HCT116 (cell line): Measurements from ENCODE around the gene TRH. TPM values are rescaled to one million over a fixed set of nuclear protein-coding genes. Genes with fewer than 3 reads are reported as not detected.

Experiments used
- ATAC-seq: fragments of 200-7000 bp; cut with Tn5 transposase; 2 replicates; pipeline ENCODE4 v1.9.1; 2020; ENCODE audit warnings: mild to moderate bottlenecking, moderate library complexity
- BruUV-seq: library from RNA; stranded (reverse); fragments of 400-500 nt; replicated peaks from 2 replicates; lab custom pipeline; 2021; lab: Mats Ljungman, UMichigan
- CTCF ChIA-PET: fragments of 300-600 bp; sonication (Branson Sonifier 250); formaldehyde crosslinking; loops from one replicate; lab custom pipeline; 2021; ENCODE audit warnings: antibody characterized with exemption; lab: Charles Lee
- POLR2A ChIA-PET: fragments of 300-600, 350-600 bp; sonication (Branson Sonifier 250); formaldehyde crosslinking; loops from one replicate; lab custom pipeline; 2021; ENCODE audit warnings: antibody characterized with exemption; lab: Charles Lee
- RAD21 ChIA-PET, 2 experiments: fragments of 300-600 bp; sonication (Branson Sonifier 250); formaldehyde crosslinking; loops; one replicate each; lab custom pipeline; 2023; ENCODE audit warnings: low total read pairs in 2 of 2; ENCODE audit not compliant: uncharacterized antibody in 2 of 2, unreplicated experiment in 2 of 2, low non-redundant PET in 1 of 2; lab: Charles Lee
- DNase-seq: peaks from one replicate; pipeline ENCODE4 v3.0.0-alpha.2; 2010; ENCODE audit warnings: low read depth, low spot score
- H2AFZ ChIP-seq: fragments of 200-600 bp; shearing (Covaris generic), sonication (generic); 2 replicates; pipeline ENCODE4 v1.6.1; 2017; ENCODE audit warnings: low read depth, mixed run types, mixed read lengths, antibody characterized with exemption, low read length; ENCODE audit not compliant: poor library complexity, severe bottlenecking
- H3K27ac ChIP-seq: 2 replicates; pipeline ENCODE4 v1.5.1; 2012; ENCODE audit warnings: low read depth, low read length
- H3K27me3 ChIP-seq: fragments of 200-600 bp; sonication (generic); 2 replicates; pipeline ENCODE4 v1.6.1; 2016; ENCODE audit warnings: mixed run types, low read length, mixed read lengths; ENCODE audit not compliant: insufficient read depth
- H3K36me3 ChIP-seq, 2 experiments: fragments of 200-500 bp in 1 of 2; fragments of 200-600 bp in 1 of 2; sonication (Bioruptor generic) in 1 of 2; sonication (generic) in 1 of 2; 2 replicates each; pipeline versions ENCODE4 v1.5.1 to v1.6.1; 2014 to 2016; ENCODE audit warnings: low read length in 2 of 2, inconsistent platforms in 1 of 2, mixed read lengths in 1 of 2, mixed run types in 1 of 2; ENCODE audit not compliant: insufficient read depth in 2 of 2, control insufficient read depth in 1 of 2
- H3K4me1 ChIP-seq, 2 experiments: fragments of 200-600 bp in 1 of 2; sonication (generic) in 1 of 2; 2 replicates each; pipeline versions ENCODE4 v1.5.1 to v1.6.1; 2012 to 2017; ENCODE audit warnings: low read length in 2 of 2, inconsistent platforms in 1 of 2, mild to moderate bottlenecking in 1 of 2, mixed read lengths in 1 of 2, mixed run types in 1 of 2, moderate library complexity in 1 of 2; ENCODE audit not compliant: insufficient read depth in 2 of 2, control insufficient read depth in 1 of 2
- H3K4me2 ChIP-seq: fragments of 200-600 bp; sonication (generic); 2 replicates; pipeline ENCODE4 v1.6.1; 2017; ENCODE audit warnings: mixed run types, low read length, mixed read lengths
- H3K4me3 ChIP-seq, 2 experiments: fragments of 200-600 bp in 1 of 2; sonication (generic) in 1 of 2; replicated peaks in 1 of 2; 2 replicates each; pipeline ENCODE4 v1.5.1; 2011 to 2016; ENCODE audit warnings: low read length in 2 of 2, control low read depth in 1 of 2, low read depth in 1 of 2, mild to moderate bottlenecking in 1 of 2, mixed read lengths in 1 of 2, mixed run types in 1 of 2
- H3K79me2 ChIP-seq: fragments of 200-600 bp; sonication (generic); 2 replicates; pipeline ENCODE4 v1.6.1; 2017; ENCODE audit warnings: mild to moderate bottlenecking, mixed run types, low read length, moderate library complexity, mixed read lengths; ENCODE audit not compliant: insufficient read depth
- H3K9ac ChIP-seq: fragments of 200-600 bp; sonication (generic); 2 replicates; pipeline ENCODE4 v1.6.1; 2016; ENCODE audit warnings: low read length, mixed read lengths
- H3K9me2 ChIP-seq: fragments of 200-600 bp; sonication (generic), shearing (Covaris generic); 2 replicates; pipeline ENCODE4 v1.6.1; 2017; ENCODE audit warnings: mixed run types, mild to moderate bottlenecking, moderate library complexity; ENCODE audit not compliant: insufficient read depth
- H3K9me3 ChIP-seq, 2 experiments: fragments of 200-500 bp in 1 of 2; fragments of 200-600 bp in 1 of 2; sonication (Bioruptor generic) in 1 of 2; sonication (generic) in 1 of 2; 2 replicates each; pipeline ENCODE4 v1.6.1; 2014 to 2017; ENCODE audit warnings: low read length in 2 of 2, mixed read lengths in 2 of 2, inconsistent platforms in 1 of 2, low read depth in 1 of 2, mild to moderate bottlenecking in 1 of 2, mixed run types in 1 of 2, moderate library complexity in 1 of 2; ENCODE audit not compliant: control insufficient read depth in 1 of 2, insufficient read depth in 1 of 2
- H4K20me1 ChIP-seq: fragments of 200-600 bp; sonication (generic), shearing (Covaris generic); 2 replicates; pipeline ENCODE4 v1.6.1; 2017; ENCODE audit warnings: mixed run types, mild to moderate bottlenecking, moderate library complexity; ENCODE audit not compliant: insufficient read depth
- CBX3 ChIP-seq: IDR thresholded peaks from 2 replicates; pipeline ENCODE4 v1.6.1; 2012; ENCODE audit warnings: low read depth
- EZH2 ChIP-seq: fragments of 200-600 bp; sonication (generic); IDR thresholded peaks from 2 replicates; pipeline ENCODE4 v1.6.1; 2017; ENCODE audit warnings: antibody characterized with exemption, mixed run types
- POLR2AphosphoS5 ChIP-seq: IDR thresholded peaks from 2 replicates; pipeline ENCODE4 v1.6.1; 2011; ENCODE audit warnings: mild to moderate bottlenecking, low read depth, low read length, moderate library complexity
- SIN3A ChIP-seq: IDR thresholded peaks from 2 replicates; pipeline ENCODE4 v1.6.1; 2012; ENCODE audit warnings: low read depth
- TCF7L2 ChIP-seq: IDR thresholded peaks from 2 replicates; pipeline ENCODE4 v1.7.0; 2011; ENCODE audit warnings: borderline replicate concordance, inconsistent platforms; ENCODE audit not compliant: insufficient read depth, insufficient read length; ENCODE audit errors: extremely low read depth
- YY1 ChIP-seq: IDR thresholded peaks from 2 replicates; pipeline ENCODE4 v1.6.1; 2011; ENCODE audit warnings: low read length, low read depth, moderate library complexity, mild to moderate bottlenecking; ENCODE audit not compliant: insufficient replicate concordance; ENCODE audit errors: extremely low read depth
- ZNF274 ChIP-seq: fragments of 200-500 bp; sonication (Bioruptor generic); IDR thresholded peaks from 2 replicates; pipeline ENCODE4 v1.6.1; 2014; ENCODE audit warnings: mild to moderate bottlenecking, low read depth, low read length, inconsistent platforms
- intact Hi-C: fragments of 100-400 bp; cut with micrococcal nuclease; formaldehyde crosslinking; loops from 2 replicates; pipeline ENCODE4 v1.10.0; 2022
- total RNA-seq: library from RNA; stranded (reverse); gene quantifications from one replicate; pipeline ENCODE4 v1.2.1, GENCODE V29; 2021; ENCODE audit not compliant: unreplicated experiment
- TF ChIP-seq, protein P1 (sequence below): IDR thresholded peaks from 2 replicates; pipeline ENCODE4 v1.6.1; 2012
- TF ChIP-seq, protein P2 (sequence below), 3 experiments: fragments of 200-600 bp in 1 of 3; sonication (generic) in 1 of 3; IDR thresholded peaks in 2 of 3; conservative IDR thresholded peaks in 1 of 3; 2 replicates each; pipeline ENCODE4 v1.5.1; 2012 to 2017; ENCODE audit warnings: low read depth in 2 of 3, low read length in 2 of 3, antibody characterized with exemption in 1 of 3, borderline replicate concordance in 1 of 3, control low read depth in 1 of 3, mild to moderate bottlenecking in 1 of 3, mixed read lengths in 1 of 3, mixed run types in 1 of 3, moderate library complexity in 1 of 3; ENCODE audit not compliant: insufficient read depth in 1 of 3

Gene TRH
- total RNA-seq, 1 experiment from 2014 or later, result not detected

DNA sequence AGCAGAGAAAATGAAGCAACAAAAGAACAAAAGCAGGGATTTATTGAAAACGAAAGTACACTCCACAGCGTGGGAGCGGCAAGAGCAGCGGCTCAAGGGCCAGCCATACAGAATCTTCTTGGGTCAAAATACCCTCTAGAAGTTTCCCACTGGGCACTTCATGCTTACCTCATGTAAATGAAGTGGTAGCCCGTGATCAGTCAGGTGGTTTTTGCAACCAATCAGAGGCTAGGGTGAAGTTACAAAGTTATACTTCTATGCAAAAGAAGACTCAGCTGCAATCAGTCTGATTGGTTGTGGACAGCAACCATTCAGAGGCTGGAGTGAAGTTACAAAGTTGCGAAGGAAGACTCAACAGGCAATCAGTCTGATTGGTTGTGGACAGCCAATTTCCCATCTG is 37.8 kb upstream of the TRH start:
- H3K79me2 ChIP-seq, result no peaks in the 10 kb centered on the region
- ATAC-seq (no peak), DNase-seq (no peak)
- no peak overlapping the region for H3K4me3 ChIP-seq
- ChIA-PET CTCF (no interaction called here), POLR2A (no interaction called here), RAD21 (no interaction called here)
- H3K9me2 ChIP-seq, result no peaks in the 10 kb centered on the region
- H4K20me1 ChIP-seq, result no peaks in the 10 kb centered on the region
- no peaks in the 10 kb centered on the region for H3K36me3 ChIP-seq
- no peak overlapping the region for H3K27ac ChIP-seq
- intact Hi-C loops, result loop anchor here (1.0 kb wide), 1 partner anchor 286 kb away; no protein-coding TSS in a partner anchor
- no peak overlapping the region for H3K4me2 ChIP-seq
- H3K27me3 ChIP-seq, result no peaks in the 10 kb centered on the region
- TF ChIP-seq EZH2, result no peak
- no peak for TF ChIP-seq CBX3
- TF ChIP-seq ZNF274, result no peak
- TF ChIP-seq POLR2AphosphoS5, result no peak
- no peak for TF ChIP-seq TCF7L2
- TF ChIP-seq, protein P1, sequence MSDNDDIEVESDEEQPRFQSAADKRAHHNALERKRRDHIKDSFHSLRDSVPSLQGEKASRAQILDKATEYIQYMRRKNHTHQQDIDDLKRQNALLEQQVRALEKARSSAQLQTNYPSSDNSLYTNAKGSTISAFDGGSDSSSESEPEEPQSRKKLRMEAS, result no peak
- TF ChIP-seq, protein P2, sequence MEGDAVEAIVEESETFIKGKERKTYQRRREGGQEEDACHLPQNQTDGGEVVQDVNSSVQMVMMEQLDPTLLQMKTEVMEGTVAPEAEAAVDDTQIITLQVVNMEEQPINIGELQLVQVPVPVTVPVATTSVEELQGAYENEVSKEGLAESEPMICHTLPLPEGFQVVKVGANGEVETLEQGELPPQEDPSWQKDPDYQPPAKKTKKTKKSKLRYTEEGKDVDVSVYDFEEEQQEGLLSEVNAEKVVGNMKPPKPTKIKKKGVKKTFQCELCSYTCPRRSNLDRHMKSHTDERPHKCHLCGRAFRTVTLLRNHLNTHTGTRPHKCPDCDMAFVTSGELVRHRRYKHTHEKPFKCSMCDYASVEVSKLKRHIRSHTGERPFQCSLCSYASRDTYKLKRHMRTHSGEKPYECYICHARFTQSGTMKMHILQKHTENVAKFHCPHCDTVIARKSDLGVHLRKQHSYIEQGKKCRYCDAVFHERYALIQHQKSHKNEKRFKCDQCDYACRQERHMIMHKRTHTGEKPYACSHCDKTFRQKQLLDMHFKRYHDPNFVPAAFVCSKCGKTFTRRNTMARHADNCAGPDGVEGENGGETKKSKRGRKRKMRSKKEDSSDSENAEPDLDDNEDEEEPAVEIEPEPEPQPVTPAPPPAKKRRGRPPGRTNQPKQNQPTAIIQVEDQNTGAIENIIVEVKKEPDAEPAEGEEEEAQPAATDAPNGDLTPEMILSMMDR (IDR thresholded peaks at IDR 0.05 in 2 of 3, conservative IDR thresholded peaks at IDR 0.05 in 1 of 3; ENCODE audit: borderline replicate concordance in 1 of 3, insufficient read depth in 1 of 3, low read depth in 2 of 3, low read length in 2 of 3), result no peak
- TF ChIP-seq SIN3A, result no peak
- no peak for TF ChIP-seq YY1
- H3K9ac ChIP-seq, result no peak overlapping the region
- BruUV-seq, result no TSS peak
- no peak overlapping the region for H2AFZ ChIP-seq
- H3K4me1 ChIP-seq, result peaks cover 0 to 3% of the 10 kb centered on the region in 2 experiments; a peak in 1 of 4 replicates
- no peaks in the 10 kb centered on the region for H3K9me3 ChIP-seq
